T-helper 17 cell (primary cell): ENCODE measurements around the gene GCH1. TPM values are rescaled to one million over a fixed set of nuclear protein-coding genes. Genes with fewer than 3 reads are reported as not detected.
"Not testable (repeated sequence)": the region's sequence is repeated elsewhere in the genome, so short reads cannot be mapped to it uniquely, and the experiment has no call there.

Source experiments
- ATAC-seq: fragments of 150-1000 bp; cut with Tn5 transposase; 2 replicates; pipeline ENCODE4 v1.10.0; 2021; ENCODE audit warnings: mild to moderate bottlenecking, moderate library complexity
- DNase-seq, 3 donors: peaks; one replicate each; pipeline versions ENCODE4 v3.0.0 to v3.0.0-alpha.2; 2020 to 2021
- H3K9me3 ChIP-seq: one replicate; pipeline ENCODE4 v1.7.0; 2013; ENCODE audit warnings: low read length, mild to moderate bottlenecking; ENCODE audit not compliant: control insufficient read depth, poor library complexity, severe bottlenecking
- H3K27ac Mint-ChIP-seq: one replicate; pipeline ENCODE4 v1.8.0; 2022; ENCODE audit warnings: mild to moderate bottlenecking, moderate library complexity, mixed read lengths
- H3K27me3 Mint-ChIP-seq: one replicate; pipeline ENCODE4 v1.8.0; 2022; ENCODE audit warnings: mixed read lengths
- H3K36me3 Mint-ChIP-seq: one replicate; pipeline ENCODE4 v1.8.0; 2022; ENCODE audit warnings: low read depth, mixed read lengths
- H3K4me1 Mint-ChIP-seq: one replicate; pipeline ENCODE4 v1.8.0; 2022; ENCODE audit warnings: mild to moderate bottlenecking, mixed read lengths
- H3K4me3 Mint-ChIP-seq: one replicate; pipeline ENCODE4 v1.8.0; 2022; ENCODE audit warnings: mild to moderate bottlenecking, moderate library complexity, mixed read lengths
- total RNA-seq, 4 donors: library from RNA in 2 of 4; stranded (reverse) in 2 of 4; gene quantifications; one replicate each; pipeline ENCODE4 v1.2.3 and lab custom pipeline; 2022 to 2026

GCH1 gene
- total RNA-seq, 2 donors from 2014 or later: 42.5 to 46.0 TPM

- ATAC-seq (peak; percentile 68), DNase-seq (peak; percentile 50 to 63 (median 56))
- Mint-ChIP-seq H3K4me3 (no peak overlapping the region), H3K27ac (peak overlapping the region; percentile 37), H3K36me3 (no peaks in the 10 kb centered on the region), H3K4me1 (peaks cover 14% of the 10 kb centered on the region), H3K27me3 (peaks cover 31% of the 10 kb centered on the region)
- no peaks in the 10 kb centered on the region for H3K9me3 ChIP-seq
Observed at GRCh38 chr14:54805445-54806322, 96.9 kb downstream of the GCH1 start.

GRCh38 chr14:54805070-54805444 lies 97.6 kb downstream of the GCH1 start:
- Mint-ChIP-seq H3K4me3 (no peak overlapping the region), H3K36me3 (no peaks in the 10 kb centered on the region)

DNA sequence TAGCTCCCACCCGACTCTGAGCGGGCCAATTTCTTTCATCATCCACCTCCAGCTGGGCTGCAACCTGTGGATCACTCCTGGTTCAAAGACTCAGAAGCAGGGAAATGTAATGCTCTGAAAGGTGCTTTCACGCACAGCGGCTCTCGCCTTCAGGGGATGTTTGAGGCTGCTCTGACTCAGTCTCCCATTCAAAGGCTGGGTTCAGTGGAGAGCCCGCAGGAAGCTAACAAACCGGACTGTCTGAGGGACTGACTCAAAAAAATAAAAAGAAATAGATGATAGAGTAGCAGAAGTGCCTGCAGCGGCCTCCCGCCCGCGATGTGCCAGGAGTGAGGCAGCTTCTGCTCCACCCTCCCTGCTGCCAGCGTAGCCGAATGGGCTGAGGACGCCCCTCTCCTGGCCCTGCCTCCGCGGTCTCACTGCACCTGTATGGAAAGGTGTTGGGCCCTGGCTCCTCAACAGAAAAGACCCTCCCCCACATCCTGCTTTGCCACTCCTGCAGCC lies 98.0 kb downstream of the GCH1 start:
- H3K4me3 Mint-ChIP-seq: no peak overlapping the region
- DNase-seq: no peak
- no peaks in the 10 kb centered on the region for H3K36me3 Mint-ChIP-seq
- H3K27me3 Mint-ChIP-seq: peaks cover 39% of the 10 kb centered on the region
- no peak for ATAC-seq
- peak overlapping the region; percentile 79 for H3K27ac Mint-ChIP-seq
- no peaks in the 10 kb centered on the region for H3K9me3 ChIP-seq
- peaks cover 14% of the 10 kb centered on the region for H3K4me1 Mint-ChIP-seq

More at GRCh38 chr14:54805070-54805444, 97.6 kb downstream of the GCH1 start:
- peaks cover 35% of the 10 kb centered on the region for H3K27me3 Mint-ChIP-seq
- no peak for DNase-seq
- peaks cover 14% of the 10 kb centered on the region for H3K4me1 Mint-ChIP-seq
- no peaks in the 10 kb centered on the region for H3K9me3 ChIP-seq
- no peak for ATAC-seq
- peak overlapping the region; percentile 37 for H3K27ac Mint-ChIP-seq

DNA sequence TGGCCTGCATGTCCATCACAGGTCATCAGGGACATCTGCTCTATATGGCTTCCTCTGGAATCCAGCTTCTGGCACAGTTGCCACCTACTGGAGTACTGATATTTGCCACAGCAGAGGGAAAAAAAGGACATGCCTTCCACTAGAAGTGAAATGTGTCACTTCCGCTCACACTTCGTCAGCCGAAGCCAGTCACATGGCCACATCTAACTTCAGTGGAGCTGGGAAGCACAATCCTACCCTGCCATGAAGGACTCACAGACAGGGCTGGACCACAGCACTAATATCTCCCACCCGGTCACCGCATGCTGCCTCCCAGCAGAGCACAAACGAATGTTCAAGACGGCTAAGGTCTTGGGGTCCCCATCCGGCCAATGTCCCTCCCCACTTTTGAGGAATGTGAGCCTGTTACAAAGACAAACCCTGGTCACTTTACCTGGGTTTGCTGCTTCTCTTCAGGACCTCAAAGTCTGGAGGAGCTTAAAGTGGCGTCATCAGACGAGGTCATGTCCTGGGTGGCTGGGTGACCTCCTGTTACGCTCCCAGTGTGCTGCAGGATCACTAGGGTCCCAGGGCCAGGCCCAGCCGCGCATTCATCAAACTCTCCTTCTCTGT lies 98.6 kb downstream of the GCH1 start:
- Mint-ChIP-seq H3K4me3 (no peak overlapping the region), H3K36me3 (no peaks in the 10 kb centered on the region), H3K27ac (peak overlapping the region; percentile 79), H3K27me3 (peaks cover 37% of the 10 kb centered on the region), H3K4me1 (peaks cover 14% of the 10 kb centered on the region)
- ATAC-seq (no peak), DNase-seq (no peak)
- no peaks in the 10 kb centered on the region for H3K9me3 ChIP-seq

DNA sequence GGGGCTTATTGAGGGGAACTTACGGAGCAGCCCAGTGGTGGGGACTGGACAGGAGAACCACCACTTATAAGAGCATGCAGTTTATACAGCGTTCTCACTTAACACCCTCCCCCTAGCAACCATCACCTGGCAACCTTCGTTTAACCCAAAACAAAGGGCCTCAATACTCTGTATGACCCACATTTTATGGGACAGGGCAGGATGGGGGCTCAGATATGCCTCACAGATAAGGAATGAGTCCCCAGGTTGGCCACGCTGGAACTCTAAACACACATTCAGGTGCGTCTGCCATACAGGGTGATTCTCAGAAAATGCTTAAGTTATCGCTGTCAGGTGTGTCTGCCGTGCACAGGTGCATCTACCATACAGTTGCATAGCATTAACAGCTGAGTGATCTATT lies 99.2 kb downstream of the GCH1 start:
- Mint-ChIP-seq H3K36me3 (no peaks in the 10 kb centered on the region), H3K27ac (peak overlapping the region; percentile 79)
- ATAC-seq: peak; percentile 87

DNA sequence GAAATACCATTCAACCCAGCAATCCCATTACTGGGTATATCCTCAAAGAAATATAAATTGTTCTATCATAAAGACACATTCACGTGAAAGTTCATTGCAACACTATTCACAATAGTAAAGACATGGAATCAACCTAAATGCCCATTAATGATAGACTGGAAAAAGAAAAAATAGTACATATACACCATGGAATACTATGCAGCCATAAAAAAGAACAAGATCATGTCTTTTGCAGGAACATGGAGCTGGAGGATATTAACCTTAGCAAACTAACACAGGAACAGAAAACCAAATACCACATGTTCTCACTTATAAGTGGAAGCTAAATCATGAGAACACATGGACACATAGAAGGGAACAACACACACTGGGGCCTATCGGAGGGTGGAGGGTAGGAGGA lies 101.1 kb downstream of the GCH1 start:
- H3K4me1 Mint-ChIP-seq: peaks cover 14% of the 10 kb centered on the region
- not testable (repeated sequence) for H3K27ac Mint-ChIP-seq, DNase-seq

More for the DNA sequence above, 99.2 kb downstream of the GCH1 start:
- H3K4me1 Mint-ChIP-seq: peaks cover 14% of the 10 kb centered on the region
- DNase-seq: peak in 2 of 3 donors; percentile 10 to 19
- peak overlapping the region; percentile 33 for H3K4me3 Mint-ChIP-seq
- no peaks in the 10 kb centered on the region for H3K9me3 ChIP-seq
- peaks cover 30% of the 10 kb centered on the region for H3K27me3 Mint-ChIP-seq

DNA sequence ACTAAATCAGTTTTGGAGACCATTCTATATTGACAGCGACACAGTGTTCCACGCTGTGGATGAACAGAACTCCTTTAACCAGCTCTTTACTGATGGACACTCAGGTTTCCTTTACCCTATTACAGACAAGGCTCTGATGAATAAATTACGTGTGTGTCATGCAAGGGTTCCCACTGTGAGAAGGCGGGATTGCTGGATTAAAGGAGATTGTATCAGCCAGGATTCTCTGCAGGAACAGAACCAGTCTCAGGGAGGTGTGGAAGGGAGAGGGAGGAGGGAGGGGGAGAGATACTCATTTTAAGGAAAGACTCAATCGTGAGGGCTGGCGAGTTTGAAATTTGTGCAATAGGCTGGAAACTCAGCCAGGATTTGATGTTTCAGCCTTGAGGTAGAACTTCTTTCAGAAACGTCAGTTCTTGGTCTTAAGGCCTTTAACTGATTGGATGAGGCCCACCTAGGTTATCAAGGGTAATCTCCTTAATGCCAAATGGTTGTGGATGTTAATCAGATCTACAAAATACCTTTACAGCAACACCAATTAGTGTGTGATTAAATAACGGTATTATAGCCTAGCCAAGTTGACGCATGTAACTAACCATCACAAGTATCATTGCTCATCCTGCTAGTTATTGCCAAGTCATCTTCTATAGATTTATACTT lies 104.0 kb downstream of the GCH1 start:
- Mint-ChIP-seq H3K36me3 (peaks cover 7% of the 10 kb centered on the region), H3K27me3 (peaks cover 17% of the 10 kb centered on the region), H3K27ac (no peak overlapping the region), H3K4me3 (no peak overlapping the region), H3K4me1 (peaks cover 3% of the 10 kb centered on the region)
- DNase-seq (no peak), ATAC-seq (no peak)
- no peaks in the 10 kb centered on the region for H3K9me3 ChIP-seq

More for the DNA sequence above, 101.1 kb downstream of the GCH1 start:
- not testable (repeated sequence) for H3K4me3 Mint-ChIP-seq, H3K9me3 ChIP-seq, H3K36me3 Mint-ChIP-seq, ATAC-seq
- H3K27me3 Mint-ChIP-seq: peaks cover 30% of the 10 kb centered on the region

DNA sequence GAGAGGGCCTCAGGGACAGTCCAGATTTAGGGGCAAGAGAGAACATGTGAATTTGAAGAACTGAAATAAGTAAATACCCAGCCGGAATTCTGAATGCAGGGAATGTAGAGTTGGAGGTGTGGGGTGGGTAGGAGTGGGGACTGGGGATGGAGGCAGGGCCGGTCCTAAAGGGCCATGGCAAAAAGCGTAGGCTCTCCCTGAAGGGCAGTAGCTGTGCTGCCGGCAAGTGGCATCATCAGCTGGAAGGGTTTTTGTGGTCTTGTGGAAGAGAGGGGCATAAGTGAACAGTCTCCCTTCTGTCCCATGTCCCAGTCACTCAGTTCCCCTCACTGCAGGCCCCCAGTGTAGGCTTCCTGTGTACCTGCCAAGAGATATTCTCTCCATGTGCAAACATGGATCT lies 104.6 kb downstream of the GCH1 start:
- H3K27me3 Mint-ChIP-seq: peaks cover 17% of the 10 kb centered on the region
- peaks cover 1% of the 10 kb centered on the region for H3K4me1 Mint-ChIP-seq
- no peaks in the 10 kb centered on the region for H3K9me3 ChIP-seq
- no peak overlapping the region for H3K4me3 Mint-ChIP-seq
- ATAC-seq: no peak
- peaks cover 7% of the 10 kb centered on the region for H3K36me3 Mint-ChIP-seq
- DNase-seq: no peak
- H3K27ac Mint-ChIP-seq: no peak overlapping the region

- H3K27ac Mint-ChIP-seq: no peak overlapping the region
- ATAC-seq (no peak), DNase-seq (no peak)
- no peaks in the 10 kb centered on the region for H3K4me1 Mint-ChIP-seq
- no peak overlapping the region for H3K4me3 Mint-ChIP-seq
- H3K36me3 Mint-ChIP-seq: peaks cover 7% of the 10 kb centered on the region
- H3K9me3 ChIP-seq: no peaks in the 10 kb centered on the region
- H3K27me3 Mint-ChIP-seq: peaks cover 17% of the 10 kb centered on the region
Observed at GRCh38 chr14:54797556-54797955, 105.1 kb downstream of the GCH1 start.

DNA sequence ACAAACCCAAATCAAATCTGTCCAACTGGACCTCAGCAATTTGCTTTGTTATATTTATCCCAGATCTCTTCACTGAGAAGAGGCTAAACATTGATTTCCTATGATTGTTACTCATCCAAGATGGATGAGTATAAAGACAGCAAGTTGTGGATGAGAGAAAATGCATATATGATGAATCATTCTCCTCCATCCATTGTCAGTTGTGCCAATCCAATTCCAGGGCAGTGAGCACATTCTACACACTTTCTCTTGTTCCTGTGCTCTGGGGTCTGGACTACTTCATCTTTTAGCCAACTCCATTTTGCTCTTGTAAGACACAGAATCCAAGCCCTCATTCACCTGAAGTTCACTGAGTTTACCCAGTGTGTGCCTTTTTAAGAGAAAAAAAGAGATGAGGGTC lies 105.7 kb downstream of the GCH1 start:
- ATAC-seq (no peak), DNase-seq (no peak)
- H3K9me3 ChIP-seq: no peaks in the 10 kb centered on the region
- no peaks in the 10 kb centered on the region for H3K4me1 Mint-ChIP-seq
- peaks cover 17% of the 10 kb centered on the region for H3K27me3 Mint-ChIP-seq
- no peak overlapping the region for H3K4me3 Mint-ChIP-seq
- no peak overlapping the region for H3K27ac Mint-ChIP-seq
- H3K36me3 Mint-ChIP-seq: peaks cover 7% of the 10 kb centered on the region

GRCh38 chr14:54794796-54795195 lies 107.8 kb downstream of the GCH1 start:
- H3K27me3 Mint-ChIP-seq: peaks cover 6% of the 10 kb centered on the region
- H3K9me3 ChIP-seq: no peaks in the 10 kb centered on the region
- ATAC-seq: no peak
- no peak overlapping the region for H3K27ac Mint-ChIP-seq
- DNase-seq: no peak
- no peaks in the 10 kb centered on the region for H3K4me1 Mint-ChIP-seq
- H3K4me3 Mint-ChIP-seq: no peak overlapping the region
- peaks cover 12% of the 10 kb centered on the region for H3K36me3 Mint-ChIP-seq

DNA sequence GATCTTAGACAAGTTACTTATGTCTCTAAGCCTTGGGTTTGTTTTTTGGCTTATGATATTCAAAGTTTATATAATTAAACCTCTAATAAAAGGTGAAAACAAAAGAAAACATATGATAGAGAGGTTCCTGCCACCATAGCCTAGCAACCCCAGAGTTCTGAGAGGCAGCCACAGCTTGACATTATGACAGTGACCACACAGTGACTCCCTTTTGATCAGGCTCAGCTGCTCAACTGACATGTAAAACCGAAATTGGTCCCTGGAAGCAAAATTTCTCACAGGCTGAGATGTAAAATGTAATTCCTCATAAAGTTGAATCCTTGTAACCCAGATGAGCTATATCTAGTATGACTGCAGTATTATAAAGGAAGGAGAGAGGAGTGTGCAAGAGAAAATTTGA lies 108.5 kb downstream of the GCH1 start:
- H3K27ac Mint-ChIP-seq: no peak overlapping the region
- H3K4me3 Mint-ChIP-seq: no peak overlapping the region
- DNase-seq (no peak), ATAC-seq (no peak)
- H3K4me1 Mint-ChIP-seq: no peaks in the 10 kb centered on the region
- H3K9me3 ChIP-seq: no peaks in the 10 kb centered on the region
- H3K27me3 Mint-ChIP-seq: peaks cover 5% of the 10 kb centered on the region
- H3K36me3 Mint-ChIP-seq: peaks cover 12% of the 10 kb centered on the region

- no peak for ATAC-seq
- Mint-ChIP-seq H3K27ac (no peak overlapping the region), H3K4me3 (no peak overlapping the region), H3K4me1 (no peaks in the 10 kb centered on the region), H3K36me3 (peaks cover 12% of the 10 kb centered on the region), H3K27me3 (no peaks in the 10 kb centered on the region)
- DNase-seq: no peak
- H3K9me3 ChIP-seq: no peaks in the 10 kb centered on the region
Observed at GRCh38 chr14:54792288-54792687, 110.3 kb downstream of the GCH1 start.
